Mesothelial cell of epicardium (in vitro differentiated cells): Measurements from ENCODE around the gene NOMO2. TPM values are rescaled to one million over a fixed set of nuclear protein-coding genes. Genes with fewer than 3 reads are reported as not detected.
A peak's percentile ranks its signal among the peaks of the same experiment; 100 is the strongest.
"Not testable (repeated sequence)": the region's sequence is repeated elsewhere in the genome, so short reads cannot be mapped to it uniquely, and the experiment has no call there.

ENCODE experiments used
- DNase-seq, 2 experiments: peaks; one replicate each; pipeline ENCODE4 v3.0.0; 2021; ENCODE audit warnings: low spot score in 2 of 2; ENCODE audit not compliant: unreplicated experiment in 2 of 2
- H3K27ac Mint-ChIP-seq: 2 replicates; pipeline ENCODE4 v1.8.0; 2021; ENCODE audit warnings: mixed read lengths
- H3K27me3 Mint-ChIP-seq: 2 replicates; pipeline ENCODE4 v1.8.0; 2021; ENCODE audit warnings: low read depth, mixed read lengths
- H3K36me3 Mint-ChIP-seq: 2 replicates; pipeline ENCODE4 v1.8.0; 2021; ENCODE audit warnings: mixed read lengths
- H3K4me1 Mint-ChIP-seq: 2 replicates; pipeline ENCODE4 v1.8.0; 2021; ENCODE audit warnings: mixed read lengths
- H3K4me3 Mint-ChIP-seq: 2 replicates; pipeline ENCODE4 v1.8.0; 2021; ENCODE audit warnings: mild to moderate bottlenecking, moderate library complexity, mixed read lengths
- H3K9me3 Mint-ChIP-seq: 2 replicates; pipeline ENCODE4 v1.8.0; 2021; ENCODE audit warnings: mixed read lengths
- total RNA-seq: library from RNA; stranded (reverse); gene quantifications from 3 replicates; pipeline ENCODE4 v1.2.1, GENCODE V29; 2021

Gene NOMO2
- total RNA-seq, 1 donor from 2014 or later, result 74.4 TPM

- DNase-seq, H3K4me3 Mint-ChIP-seq, H3K4me1 Mint-ChIP-seq: not testable (repeated sequence)
Observed at GRCh38 chr16:18521445-18522181, 40.3 kb downstream of the NOMO2 start.

GRCh38 chr16:18518536-18519283, 43.2 kb downstream of the NOMO2 start:
- not testable (repeated sequence) for H3K4me3 Mint-ChIP-seq, H3K27me3 Mint-ChIP-seq, H3K27ac Mint-ChIP-seq, H3K9me3 Mint-ChIP-seq, H3K4me1 Mint-ChIP-seq, H3K36me3 Mint-ChIP-seq, DNase-seq

More at GRCh38 chr16:18521445-18522181, 40.3 kb downstream of the NOMO2 start:
- H3K27ac Mint-ChIP-seq, H3K27me3 Mint-ChIP-seq, H3K36me3 Mint-ChIP-seq, H3K9me3 Mint-ChIP-seq: not testable (repeated sequence)

- not testable (repeated sequence) for H3K27ac Mint-ChIP-seq, H3K4me3 Mint-ChIP-seq, H3K4me1 Mint-ChIP-seq, DNase-seq, H3K36me3 Mint-ChIP-seq, H3K9me3 Mint-ChIP-seq, H3K27me3 Mint-ChIP-seq
Observed at GRCh38 chr16:18498430-18498829, 63.5 kb downstream of the NOMO2 start.

GRCh38 chr16:18497032-18497431, 64.9 kb downstream of the NOMO2 start:
- not testable (repeated sequence) for DNase-seq, H3K4me1 Mint-ChIP-seq, H3K4me3 Mint-ChIP-seq, H3K36me3 Mint-ChIP-seq, H3K9me3 Mint-ChIP-seq, H3K27ac Mint-ChIP-seq, H3K27me3 Mint-ChIP-seq

GRCh38 chr16:18492118-18492897, 69.6 kb downstream of the NOMO2 start:
- not testable (repeated sequence) for H3K4me3 Mint-ChIP-seq, H3K27ac Mint-ChIP-seq, DNase-seq, H3K36me3 Mint-ChIP-seq, H3K27me3 Mint-ChIP-seq, H3K4me1 Mint-ChIP-seq, H3K9me3 Mint-ChIP-seq

- H3K4me3 Mint-ChIP-seq, H3K27me3 Mint-ChIP-seq, H3K36me3 Mint-ChIP-seq, H3K4me1 Mint-ChIP-seq, DNase-seq, H3K27ac Mint-ChIP-seq, H3K9me3 Mint-ChIP-seq: not testable (repeated sequence)
Observed at GRCh38 chr16:18436025-18436424, 125.9 kb downstream of the NOMO2 start.

GRCh38 chr16:18415827-18416226, 146.1 kb downstream of the NOMO2 start:
- H3K36me3 Mint-ChIP-seq, H3K9me3 Mint-ChIP-seq, H3K4me3 Mint-ChIP-seq, H3K27me3 Mint-ChIP-seq, DNase-seq, H3K27ac Mint-ChIP-seq, H3K4me1 Mint-ChIP-seq: not testable (repeated sequence)

GRCh38 chr16:18409532-18410293, 152.2 kb downstream of the NOMO2 start:
- H3K9me3 Mint-ChIP-seq, H3K27ac Mint-ChIP-seq, DNase-seq, H3K27me3 Mint-ChIP-seq, H3K4me1 Mint-ChIP-seq, H3K4me3 Mint-ChIP-seq, H3K36me3 Mint-ChIP-seq: not testable (repeated sequence)

GRCh38 chr16:18401851-18402657, 159.8 kb downstream of the NOMO2 start:
- not testable (repeated sequence) for H3K36me3 Mint-ChIP-seq, H3K9me3 Mint-ChIP-seq, H3K27ac Mint-ChIP-seq, DNase-seq, H3K4me1 Mint-ChIP-seq, H3K4me3 Mint-ChIP-seq, H3K27me3 Mint-ChIP-seq

- peak overlapping the region; percentile 66 for H3K4me3 Mint-ChIP-seq
- H3K27me3 Mint-ChIP-seq, H3K36me3 Mint-ChIP-seq, H3K4me1 Mint-ChIP-seq, H3K9me3 Mint-ChIP-seq, H3K27ac Mint-ChIP-seq: not testable (repeated sequence)
- DNase-seq, result peak in 1 of 2 experiments; percentile 50
Observed at GRCh38 chr16:18401159-18401558, 160.7 kb downstream of the NOMO2 start.

- not testable (repeated sequence) for H3K4me3 Mint-ChIP-seq, H3K9me3 Mint-ChIP-seq, H3K36me3 Mint-ChIP-seq, H3K27me3 Mint-ChIP-seq, H3K4me1 Mint-ChIP-seq, DNase-seq, H3K27ac Mint-ChIP-seq
Observed at GRCh38 chr16:18394363-18394762, 167.5 kb downstream of the NOMO2 start.

- DNase-seq, H3K9me3 Mint-ChIP-seq, H3K36me3 Mint-ChIP-seq, H3K4me1 Mint-ChIP-seq, H3K27me3 Mint-ChIP-seq, H3K27ac Mint-ChIP-seq, H3K4me3 Mint-ChIP-seq: not testable (repeated sequence)
Observed at GRCh38 chr16:18387767-18388166, 174.1 kb downstream of the NOMO2 start.

GRCh38 chr16:18386517-18386916, 175.4 kb downstream of the NOMO2 start:
- not testable (repeated sequence) for H3K4me3 Mint-ChIP-seq, H3K4me1 Mint-ChIP-seq, H3K9me3 Mint-ChIP-seq

More at GRCh38 chr16:18386517-18386916, 175.4 kb downstream of the NOMO2 start:
- H3K27me3 Mint-ChIP-seq, DNase-seq, H3K36me3 Mint-ChIP-seq, H3K27ac Mint-ChIP-seq: not testable (repeated sequence)
